Mesothelial cell of epicardium (in vitro differentiated cells): ENCODE results near the gene CHRND. TPM values are rescaled to one million over a fixed set of nuclear protein-coding genes. Genes with fewer than 3 reads are reported as not detected.

ENCODE experiments used
- DNase-seq, 2 experiments: peaks; one replicate each; pipeline ENCODE4 v3.0.0; 2021; ENCODE audit warnings: low spot score in 2 of 2; ENCODE audit not compliant: unreplicated experiment in 2 of 2
- H3K27ac Mint-ChIP-seq: 2 replicates; pipeline ENCODE4 v1.8.0; 2021; ENCODE audit warnings: mixed read lengths
- H3K27me3 Mint-ChIP-seq: 2 replicates; pipeline ENCODE4 v1.8.0; 2021; ENCODE audit warnings: low read depth, mixed read lengths
- H3K36me3 Mint-ChIP-seq: 2 replicates; pipeline ENCODE4 v1.8.0; 2021; ENCODE audit warnings: mixed read lengths
- H3K4me1 Mint-ChIP-seq: 2 replicates; pipeline ENCODE4 v1.8.0; 2021; ENCODE audit warnings: mixed read lengths
- H3K4me3 Mint-ChIP-seq: 2 replicates; pipeline ENCODE4 v1.8.0; 2021; ENCODE audit warnings: mild to moderate bottlenecking, moderate library complexity, mixed read lengths
- H3K9me3 Mint-ChIP-seq: 2 replicates; pipeline ENCODE4 v1.8.0; 2021; ENCODE audit warnings: mixed read lengths
- total RNA-seq: library from RNA; stranded (reverse); gene quantifications from 3 replicates; pipeline ENCODE4 v1.2.1, GENCODE V29; 2021
- TF ChIP-seq, protein P1 (sequence below): fragments of 200-600 bp; sonication (generic); IDR thresholded peaks from one replicate; pipeline ENCODE4 v1.5.0; 2021; ENCODE audit warnings: antibody characterized with exemption; ENCODE audit not compliant: unreplicated experiment

CHRND gene
- total RNA-seq, 1 donor from 2014 or later = not detected

DNA sequence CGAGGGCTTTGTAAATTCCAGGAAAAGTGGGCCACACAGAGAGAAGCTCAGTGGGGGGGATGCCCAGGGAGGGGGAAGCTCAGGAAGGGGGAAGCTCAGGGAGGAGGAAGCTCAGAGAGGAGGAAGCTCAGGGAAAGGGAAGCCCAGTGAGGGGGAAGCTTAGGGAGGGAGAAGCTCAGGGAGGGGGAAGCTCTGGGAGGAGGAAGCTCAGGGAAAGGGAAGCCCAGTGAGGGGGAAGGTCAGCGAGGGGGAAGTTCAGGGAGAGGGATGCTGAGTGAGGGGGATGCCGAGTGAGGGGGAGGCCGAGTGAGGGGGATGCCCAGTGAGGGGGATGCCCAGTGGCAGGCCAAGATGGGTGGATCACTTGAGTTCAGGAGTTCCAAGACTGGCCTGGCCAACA, 12.7 kb downstream of the CHRND start:
- Mint-ChIP-seq H3K36me3 (peaks cover 2% of the 10 kb centered on the region), H3K27ac (no peak overlapping the region), H3K4me3 (no peak overlapping the region), H3K9me3 (peaks cover 7% of the 10 kb centered on the region), H3K4me1 (peaks cover 12% of the 10 kb centered on the region), H3K27me3 (no peaks in the 10 kb centered on the region)
- TF ChIP-seq, protein P1, sequence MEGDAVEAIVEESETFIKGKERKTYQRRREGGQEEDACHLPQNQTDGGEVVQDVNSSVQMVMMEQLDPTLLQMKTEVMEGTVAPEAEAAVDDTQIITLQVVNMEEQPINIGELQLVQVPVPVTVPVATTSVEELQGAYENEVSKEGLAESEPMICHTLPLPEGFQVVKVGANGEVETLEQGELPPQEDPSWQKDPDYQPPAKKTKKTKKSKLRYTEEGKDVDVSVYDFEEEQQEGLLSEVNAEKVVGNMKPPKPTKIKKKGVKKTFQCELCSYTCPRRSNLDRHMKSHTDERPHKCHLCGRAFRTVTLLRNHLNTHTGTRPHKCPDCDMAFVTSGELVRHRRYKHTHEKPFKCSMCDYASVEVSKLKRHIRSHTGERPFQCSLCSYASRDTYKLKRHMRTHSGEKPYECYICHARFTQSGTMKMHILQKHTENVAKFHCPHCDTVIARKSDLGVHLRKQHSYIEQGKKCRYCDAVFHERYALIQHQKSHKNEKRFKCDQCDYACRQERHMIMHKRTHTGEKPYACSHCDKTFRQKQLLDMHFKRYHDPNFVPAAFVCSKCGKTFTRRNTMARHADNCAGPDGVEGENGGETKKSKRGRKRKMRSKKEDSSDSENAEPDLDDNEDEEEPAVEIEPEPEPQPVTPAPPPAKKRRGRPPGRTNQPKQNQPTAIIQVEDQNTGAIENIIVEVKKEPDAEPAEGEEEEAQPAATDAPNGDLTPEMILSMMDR = no peak
- DNase-seq = no peak

DNA sequence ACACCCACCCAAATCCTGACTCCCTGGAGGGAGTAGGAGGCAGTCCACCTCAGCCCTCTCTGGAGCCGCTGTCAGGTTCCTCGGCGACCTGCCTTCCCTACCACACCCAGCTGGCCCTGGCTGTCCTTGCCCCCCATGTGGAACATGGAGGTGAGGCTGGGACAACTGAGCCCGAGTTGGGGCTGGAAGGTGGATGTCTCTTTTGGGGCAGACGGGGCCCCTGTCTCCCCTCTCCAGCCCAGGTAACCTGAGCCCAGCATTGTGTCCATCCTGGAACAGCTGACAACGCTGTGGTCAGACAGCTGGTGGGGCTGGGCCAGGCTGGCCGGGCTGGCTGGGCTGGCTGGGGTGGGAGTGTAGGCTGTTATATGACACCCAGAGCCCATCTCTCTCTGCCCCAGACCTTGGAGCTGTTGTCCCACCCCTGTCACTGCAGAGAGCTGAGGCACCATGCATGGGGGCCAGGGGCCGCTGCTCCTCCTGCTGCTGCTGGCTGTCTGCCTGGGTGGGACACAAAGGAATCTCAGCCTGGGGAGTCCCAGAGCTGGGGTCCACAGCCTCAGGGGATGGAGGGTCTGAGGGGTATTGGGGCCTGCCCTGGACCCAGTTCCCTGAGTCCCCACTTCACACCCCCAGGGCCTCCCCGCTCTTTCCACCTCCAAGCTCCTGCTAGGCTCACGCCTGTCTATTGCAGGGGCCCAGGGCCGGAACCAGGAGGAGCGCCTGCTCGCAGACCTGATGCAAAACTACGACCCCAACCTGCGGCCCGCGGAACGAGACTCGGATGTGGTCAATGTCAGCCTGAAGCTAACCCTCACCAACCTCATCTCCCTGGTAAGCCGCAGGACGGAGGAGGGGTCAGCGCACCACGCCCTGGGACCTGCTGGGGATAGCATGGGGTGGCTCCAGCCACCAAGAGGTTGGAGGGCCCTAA, 13.6 kb downstream of the CHRND start, which contains the start of gene CHRNG:
CHRNG (plus strand) TSS at position 395 of the 934 bp plus-strand sequence; CDS start at position 451, 56 bp downstream.
- TF ChIP-seq, protein P1 = no peak
- DNase-seq = no peak
- H3K27ac Mint-ChIP-seq = no peak within 1 kb of the TSS
- H3K9me3 Mint-ChIP-seq = peaks cover 7% of the 10 kb centered on the region
- peaks cover 12% of the 10 kb centered on the region for H3K4me1 Mint-ChIP-seq
- H3K27me3 Mint-ChIP-seq = no peaks in the 10 kb centered on the region
- H3K36me3 Mint-ChIP-seq = peaks cover 5% of the 10 kb centered on the region
- no peak within 1 kb of the TSS for H3K4me3 Mint-ChIP-seq

DNA sequence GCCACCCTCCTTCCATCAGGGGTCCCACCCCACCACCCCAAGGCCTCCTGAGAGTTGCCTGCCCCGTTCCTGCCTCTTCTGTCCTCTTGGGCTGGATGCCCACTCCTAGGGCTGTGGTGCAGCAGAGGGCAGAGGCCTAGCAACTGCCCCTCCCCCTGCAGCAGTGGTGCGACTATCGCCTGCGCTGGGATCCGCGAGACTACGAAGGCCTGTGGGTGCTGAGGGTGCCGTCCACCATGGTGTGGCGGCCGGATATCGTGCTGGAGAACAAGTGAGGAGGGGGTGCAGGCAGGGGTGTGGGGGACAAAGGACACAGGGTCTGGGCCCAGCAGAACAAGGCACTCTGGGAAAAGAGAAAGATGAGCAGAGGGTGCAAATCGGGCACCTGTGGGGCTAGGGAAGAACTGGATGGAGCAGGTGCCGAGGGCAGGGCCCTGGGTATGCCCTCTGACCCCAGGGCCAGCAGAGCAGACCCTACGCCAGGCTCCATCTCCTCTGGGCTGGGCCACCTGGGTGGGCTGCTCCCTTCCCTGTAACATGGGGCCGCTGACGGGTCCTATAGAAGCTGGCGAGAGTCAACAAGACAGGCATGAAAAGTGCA, 14.6 kb downstream of the CHRND start:
- Mint-ChIP-seq H3K4me1 (peaks cover 12% of the 10 kb centered on the region), H3K36me3 (peaks cover 9% of the 10 kb centered on the region), H3K27me3 (no peaks in the 10 kb centered on the region), H3K9me3 (peaks cover 7% of the 10 kb centered on the region), H3K4me3 (no peak overlapping the region), H3K27ac (no peak overlapping the region)
- TF ChIP-seq, protein P1 = no peak
- no peak for DNase-seq

DNA sequence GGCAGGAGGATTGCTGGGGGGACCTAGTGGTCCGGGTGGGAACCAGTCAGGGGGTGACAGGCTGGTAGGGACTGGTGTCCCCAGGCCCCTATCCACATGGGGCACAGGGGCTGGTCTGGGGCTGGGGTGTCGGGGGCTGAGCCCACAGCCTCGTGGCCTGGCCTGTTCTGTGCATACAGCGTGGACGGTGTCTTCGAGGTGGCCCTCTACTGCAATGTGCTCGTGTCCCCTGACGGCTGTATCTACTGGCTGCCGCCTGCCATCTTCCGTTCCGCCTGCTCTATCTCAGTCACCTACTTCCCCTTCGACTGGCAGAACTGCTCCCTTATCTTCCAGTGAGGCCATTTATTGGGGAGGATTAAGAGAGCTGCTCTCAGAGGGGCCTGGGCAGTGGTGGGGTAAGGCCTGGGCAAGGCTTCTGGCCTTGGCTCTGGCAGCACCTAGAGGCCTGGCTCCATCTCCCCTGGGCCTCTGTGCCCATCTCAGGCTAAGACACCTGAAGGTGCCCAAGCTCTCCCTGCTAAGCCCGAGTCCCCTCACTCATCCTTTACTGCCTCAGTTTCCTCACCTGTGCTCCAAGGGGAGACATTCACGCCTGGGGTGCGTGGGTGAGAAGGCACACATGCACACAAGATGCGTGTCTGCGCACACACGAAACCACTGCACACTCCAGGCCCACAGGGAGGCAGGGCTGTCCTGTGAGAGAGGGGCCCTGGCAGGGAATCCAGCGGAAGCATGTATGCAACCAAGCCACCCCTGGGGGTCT, 15.4 kb downstream of the CHRND start:
- H3K27me3 Mint-ChIP-seq = no peaks in the 10 kb centered on the region
- DNase-seq = no peak
- peaks cover 16% of the 10 kb centered on the region for H3K36me3 Mint-ChIP-seq
- TF ChIP-seq, protein P1 = no peak
- no peak overlapping the region for H3K4me3 Mint-ChIP-seq
- H3K9me3 Mint-ChIP-seq = peaks cover 4% of the 10 kb centered on the region
- H3K4me1 Mint-ChIP-seq = peaks cover 12% of the 10 kb centered on the region
- no peak overlapping the region for H3K27ac Mint-ChIP-seq

DNA sequence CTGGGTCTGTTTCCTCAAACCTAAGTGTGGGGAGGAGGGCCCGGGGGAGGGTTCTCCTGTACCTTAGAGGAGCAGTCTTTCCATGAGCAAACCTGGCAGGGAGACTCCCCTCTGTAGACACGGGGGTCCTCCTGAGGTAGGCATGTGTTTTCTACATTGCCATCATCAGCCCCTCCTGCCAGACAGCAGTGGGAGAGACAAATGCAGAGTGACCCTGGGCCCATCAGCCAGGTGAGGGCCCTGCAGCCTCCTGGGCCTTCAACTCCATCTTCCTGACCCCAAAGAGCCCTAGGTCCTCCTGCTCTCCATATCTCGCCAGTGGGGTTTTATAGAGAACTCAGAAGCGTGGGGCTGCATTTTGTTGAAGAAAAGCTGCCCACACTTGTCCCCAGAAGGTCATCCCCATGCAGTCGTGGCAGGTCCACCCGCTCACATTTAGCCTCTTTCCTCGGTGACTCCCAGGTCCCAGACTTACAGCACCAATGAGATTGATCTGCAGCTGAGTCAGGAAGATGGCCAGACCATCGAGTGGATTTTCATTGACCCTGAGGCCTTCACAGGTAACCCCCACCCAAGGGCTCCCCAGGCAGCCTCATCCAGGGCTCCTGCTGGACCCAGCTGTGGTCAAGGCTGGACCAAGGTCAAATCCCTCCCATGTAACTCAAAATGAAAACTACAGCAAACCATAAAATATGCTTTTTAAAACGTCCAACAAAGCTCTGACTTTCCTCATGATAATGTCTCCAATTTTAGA, 16.2 kb downstream of the CHRND start:
- Mint-ChIP-seq H3K9me3 (peaks cover 3% of the 10 kb centered on the region), H3K36me3 (peaks cover 20% of the 10 kb centered on the region), H3K4me3 (no peak overlapping the region), H3K27ac (no peak overlapping the region), H3K4me1 (peaks cover 12% of the 10 kb centered on the region), H3K27me3 (no peaks in the 10 kb centered on the region)
- no peak for DNase-seq
- TF ChIP-seq, protein P1 = no peak
